Body of pancreas (tissue), 4 donors: Measurements from ENCODE around the gene STX2.

ENCODE experiments used
- POLR2A ChIP-seq, 3 donors: fragments of 450-650 bp; IDR thresholded peaks; one replicate each; pipeline ENCODE4 v1.6.1; 2016; ENCODE audit warnings: antibody characterized with exemption in 3 of 3, mild to moderate bottlenecking in 2 of 3
- TF ChIP-seq, protein P1 (sequence below), 7 experiments: fragments of 450-650 bp in 4 of 7; fragments of 200-600 bp in 3 of 7; sonication (generic) in 3 of 7; IDR thresholded peaks; one replicate each; pipeline ENCODE4 v1.5.1; 2016 to 2019; ENCODE audit warnings: antibody characterized with exemption in 7 of 7

DNA sequence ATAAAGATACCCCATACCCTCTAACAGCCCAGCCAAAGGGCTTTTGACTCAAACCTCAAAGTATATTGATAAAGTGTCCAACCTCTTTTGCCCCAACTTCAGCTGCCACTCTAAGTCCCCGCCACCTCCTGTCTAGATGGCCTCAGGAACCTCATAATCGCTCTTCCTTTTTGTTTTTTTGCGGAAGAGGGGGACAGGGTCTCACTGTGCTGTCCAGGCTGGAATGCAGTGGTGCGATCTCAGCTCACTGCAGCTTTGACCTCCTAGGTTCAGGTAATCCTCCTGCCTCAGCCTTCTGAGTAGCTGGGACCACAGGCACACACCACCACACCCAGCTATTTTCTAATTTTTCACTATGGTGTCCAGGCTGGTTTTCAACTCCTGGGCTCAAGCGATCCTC, 60.3 kb downstream of the STX2 start:
- TF ChIP-seq, protein P1, sequence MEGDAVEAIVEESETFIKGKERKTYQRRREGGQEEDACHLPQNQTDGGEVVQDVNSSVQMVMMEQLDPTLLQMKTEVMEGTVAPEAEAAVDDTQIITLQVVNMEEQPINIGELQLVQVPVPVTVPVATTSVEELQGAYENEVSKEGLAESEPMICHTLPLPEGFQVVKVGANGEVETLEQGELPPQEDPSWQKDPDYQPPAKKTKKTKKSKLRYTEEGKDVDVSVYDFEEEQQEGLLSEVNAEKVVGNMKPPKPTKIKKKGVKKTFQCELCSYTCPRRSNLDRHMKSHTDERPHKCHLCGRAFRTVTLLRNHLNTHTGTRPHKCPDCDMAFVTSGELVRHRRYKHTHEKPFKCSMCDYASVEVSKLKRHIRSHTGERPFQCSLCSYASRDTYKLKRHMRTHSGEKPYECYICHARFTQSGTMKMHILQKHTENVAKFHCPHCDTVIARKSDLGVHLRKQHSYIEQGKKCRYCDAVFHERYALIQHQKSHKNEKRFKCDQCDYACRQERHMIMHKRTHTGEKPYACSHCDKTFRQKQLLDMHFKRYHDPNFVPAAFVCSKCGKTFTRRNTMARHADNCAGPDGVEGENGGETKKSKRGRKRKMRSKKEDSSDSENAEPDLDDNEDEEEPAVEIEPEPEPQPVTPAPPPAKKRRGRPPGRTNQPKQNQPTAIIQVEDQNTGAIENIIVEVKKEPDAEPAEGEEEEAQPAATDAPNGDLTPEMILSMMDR (IDR thresholded peaks at IDR 0.05), result no peak
- TF ChIP-seq POLR2A (IDR thresholded peaks at IDR 0.05), result no peak
